KMS-11 (cell line): ENCODE results near the gene OPN3.

Experiments used
- H2AFZ ChIP-seq: fragments of 200-600 bp; sonication (generic); 2 replicates; pipeline ENCODE4 v1.6.1; 2016; ENCODE audit warnings: antibody characterized with exemption, mixed run types, low read depth
- H3K27ac ChIP-seq: fragments of 200-600 bp; sonication (generic); 2 replicates; pipeline ENCODE4 v1.6.1; 2016; ENCODE audit warnings: mild to moderate bottlenecking, mixed run types
- H3K27me3 ChIP-seq: fragments of 200-600 bp; sonication (generic); 2 replicates; pipeline ENCODE4 v1.6.1; 2017; ENCODE audit warnings: mild to moderate bottlenecking, low read depth, mixed run types, moderate library complexity; ENCODE audit not compliant: insufficient read depth
- H3K36me3 ChIP-seq: fragments of 200-600 bp; sonication (generic); 2 replicates; pipeline ENCODE4 v1.6.1; 2017; ENCODE audit warnings: mild to moderate bottlenecking, mixed run types; ENCODE audit not compliant: insufficient read depth
- H3K4me1 ChIP-seq: fragments of 200-600 bp; sonication (generic); 2 replicates; pipeline ENCODE4 v1.6.1; 2016; ENCODE audit warnings: mild to moderate bottlenecking, low read depth, mixed run types; ENCODE audit not compliant: poor library complexity, severe bottlenecking
- H3K4me2 ChIP-seq: fragments of 200-600 bp; sonication (generic); 2 replicates; pipeline ENCODE4 v1.7.0; 2016; ENCODE audit warnings: mild to moderate bottlenecking, mixed run types
- H3K4me3 ChIP-seq: fragments of 200-600 bp; sonication (generic); IDR thresholded peaks from 2 replicates; pipeline ENCODE4 v1.6.1; 2017; ENCODE audit warnings: low read depth, low read length, mixed read lengths; ENCODE audit not compliant: insufficient read depth
- H3K79me2 ChIP-seq: fragments of 200-600 bp; sonication (generic); 2 replicates; pipeline ENCODE4 v1.6.1; 2016; ENCODE audit warnings: low read depth, mixed run types; ENCODE audit not compliant: insufficient read depth
- H3K9ac ChIP-seq: fragments of 200-600 bp; sonication (generic); 2 replicates; pipeline ENCODE4 v1.6.1; 2016; ENCODE audit warnings: mild to moderate bottlenecking, mixed run types
- H4K20me1 ChIP-seq: fragments of 200-600 bp; sonication (generic); 2 replicates; pipeline ENCODE4 v1.6.1; 2016; ENCODE audit warnings: mild to moderate bottlenecking, mixed run types; ENCODE audit not compliant: insufficient read depth
- TF ChIP-seq, protein P1 (sequence below): fragments of 200-600 bp; sonication (generic); conservative IDR thresholded peaks from 2 replicates; pipeline ENCODE4 v1.6.1; 2017; ENCODE audit warnings: low read depth, mild to moderate bottlenecking, antibody characterized with exemption, low read length, moderate library complexity, mixed read lengths

The OPN3 gene

GRCh38 chr1:241637604-241638003 is 2.6 kb downstream of the OPN3 start:
- H2AFZ ChIP-seq: no peak overlapping the region
- H3K9ac ChIP-seq: no peak overlapping the region
- no peak overlapping the region for H3K4me3 ChIP-seq
- no peak overlapping the region for H3K27ac ChIP-seq
- no peaks in the 10 kb centered on the region for H4K20me1 ChIP-seq
- no peaks in the 10 kb centered on the region for H3K36me3 ChIP-seq
- no peaks in the 10 kb centered on the region for H3K27me3 ChIP-seq
- TF ChIP-seq, protein P1, sequence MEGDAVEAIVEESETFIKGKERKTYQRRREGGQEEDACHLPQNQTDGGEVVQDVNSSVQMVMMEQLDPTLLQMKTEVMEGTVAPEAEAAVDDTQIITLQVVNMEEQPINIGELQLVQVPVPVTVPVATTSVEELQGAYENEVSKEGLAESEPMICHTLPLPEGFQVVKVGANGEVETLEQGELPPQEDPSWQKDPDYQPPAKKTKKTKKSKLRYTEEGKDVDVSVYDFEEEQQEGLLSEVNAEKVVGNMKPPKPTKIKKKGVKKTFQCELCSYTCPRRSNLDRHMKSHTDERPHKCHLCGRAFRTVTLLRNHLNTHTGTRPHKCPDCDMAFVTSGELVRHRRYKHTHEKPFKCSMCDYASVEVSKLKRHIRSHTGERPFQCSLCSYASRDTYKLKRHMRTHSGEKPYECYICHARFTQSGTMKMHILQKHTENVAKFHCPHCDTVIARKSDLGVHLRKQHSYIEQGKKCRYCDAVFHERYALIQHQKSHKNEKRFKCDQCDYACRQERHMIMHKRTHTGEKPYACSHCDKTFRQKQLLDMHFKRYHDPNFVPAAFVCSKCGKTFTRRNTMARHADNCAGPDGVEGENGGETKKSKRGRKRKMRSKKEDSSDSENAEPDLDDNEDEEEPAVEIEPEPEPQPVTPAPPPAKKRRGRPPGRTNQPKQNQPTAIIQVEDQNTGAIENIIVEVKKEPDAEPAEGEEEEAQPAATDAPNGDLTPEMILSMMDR: no peak
- peaks cover 29% of the 10 kb centered on the region for H3K4me1 ChIP-seq
- peaks cover 45% of the 10 kb centered on the region for H3K79me2 ChIP-seq
- peak overlapping the region; percentile 58 for H3K4me2 ChIP-seq

GRCh38 chr1:241637046-241637590 is 3.1 kb downstream of the OPN3 start:
- Histone ChIP-seq H3K4me1 (peaks cover 29% of the 10 kb centered on the region), H3K27me3 (no peaks in the 10 kb centered on the region), H3K4me3 (no peak overlapping the region), H3K27ac (no peak overlapping the region), H3K79me2 (peaks cover 45% of the 10 kb centered on the region), H3K4me2 (peak overlapping the region; percentile 6; the same call in 1 of the 2 replicates), H3K36me3 (no peaks in the 10 kb centered on the region), H4K20me1 (no peaks in the 10 kb centered on the region), H2AFZ (no peak overlapping the region), H3K9ac (no peak overlapping the region)
- TF ChIP-seq, protein P1: no peak

- peaks cover 45% of the 10 kb centered on the region for H3K79me2 ChIP-seq
- H3K4me3 ChIP-seq: no peak overlapping the region
These were observed 3.9 kb downstream of the OPN3 start for GRCh38 chr1:241636291-241636690.

DNA sequence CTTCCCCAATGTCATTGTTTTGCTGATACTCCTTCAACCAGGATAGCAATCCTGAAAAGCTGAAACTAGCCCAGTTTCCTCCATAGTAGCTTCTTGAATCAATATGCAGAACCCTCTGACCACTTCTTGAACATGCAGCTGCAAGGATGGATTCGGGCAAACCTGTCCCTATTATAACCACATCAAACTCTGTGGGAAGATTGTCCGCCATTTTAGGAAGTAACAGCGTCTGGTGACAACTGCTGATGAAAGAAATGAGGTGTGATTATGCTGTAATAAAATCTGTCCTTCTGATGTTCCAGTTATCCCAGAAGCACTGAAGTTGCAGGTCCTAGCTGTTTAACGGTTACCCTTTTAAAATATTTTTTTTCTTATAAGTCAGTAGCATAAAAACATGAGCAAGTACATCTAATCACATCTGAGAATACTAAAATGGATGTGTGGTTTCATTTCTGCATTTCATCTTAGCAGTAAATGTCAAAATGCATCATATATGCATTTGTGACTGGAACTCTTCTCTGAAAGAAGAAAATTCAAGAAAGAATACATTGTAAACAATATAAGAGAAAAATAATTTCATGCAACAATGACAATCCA is 4.5 kb downstream of the OPN3 start:
- Histone ChIP-seq H2AFZ (no peak overlapping the region), H3K4me1 (peaks cover 25% of the 10 kb centered on the region), H3K9ac (no peak overlapping the region), H3K27ac (no peak overlapping the region), H3K4me3 (no peak overlapping the region), H3K36me3 (no peaks in the 10 kb centered on the region), H3K4me2 (no peak overlapping the region), H3K79me2 (peaks cover 45% of the 10 kb centered on the region), H3K27me3 (no peaks in the 10 kb centered on the region), H4K20me1 (no peaks in the 10 kb centered on the region)
- TF ChIP-seq, protein P1: no peak

More at GRCh38 chr1:241636291-241636690, 3.9 kb downstream of the OPN3 start:
- H3K9ac ChIP-seq: no peak overlapping the region
- no peak overlapping the region for H2AFZ ChIP-seq
- no peaks in the 10 kb centered on the region for H3K36me3 ChIP-seq
- TF ChIP-seq, protein P1: no peak
- no peak overlapping the region for H3K4me2 ChIP-seq
- peaks cover 29% of the 10 kb centered on the region for H3K4me1 ChIP-seq
- H3K27ac ChIP-seq: no peak overlapping the region
- H4K20me1 ChIP-seq: no peaks in the 10 kb centered on the region
- no peaks in the 10 kb centered on the region for H3K27me3 ChIP-seq
